K562 (cell line): ENCODE measurements around the gene LCE3A. TPM values are rescaled to one million over a fixed set of nuclear protein-coding genes. Genes with fewer than 3 reads are reported as not detected.
"Not testable (repeated sequence)": the region's sequence is repeated elsewhere in the genome, so short reads cannot be mapped to it uniquely, and the experiment has no call there.

ENCODE experiments used
- ATAC-seq: fragments of 200-7000 bp; cut with Tn5 transposase; 3 replicates; pipeline ENCODE4 v1.9.1; 2020; ENCODE audit warnings: moderate library complexity
- BruUV-seq: library from RNA; stranded (reverse); fragments of 400-500 nt; replicated peaks from 2 replicates; lab custom pipeline; 2021; lab: Mats Ljungman, UMichigan
- CTCF ChIA-PET: fragments of 300-600 bp; formaldehyde crosslinking; extraction: SDS; loops from one replicate; lab custom pipeline; 2021; ENCODE audit warnings: low intra/inter-chr PET ratio; lab: Yijun Ruan, JAX
- POLR2A ChIA-PET: fragments of 300-600, 350-650 bp; sonication (Branson Sonifier 250); formaldehyde crosslinking; extraction: SDS; loops from one replicate; lab custom pipeline; 2021; ENCODE audit warnings: antibody characterized with exemption, inconsistent platforms; lab: Yijun Ruan, JAX
- DNase-seq, 4 experiments: peaks; one replicate each; pipeline versions ENCODE4 v3.0.0 to v3.0.0-alpha.2; 2011 to 2018; ENCODE audit warnings: low spot score in 3 of 4, mixed read lengths in 3 of 4; ENCODE audit errors: extremely low read depth in 1 of 4
- FAIRE-seq: peaks from 2 replicates; lab custom pipeline; 2011; peaks lifted over from hg19 to GRCh38; lab: Jason Lieb, UNC
- H2AFZ ChIP-seq: 2 replicates; pipeline ENCODE4 v1.6.0; 2011; ENCODE audit warnings: low read depth, low read length, control low read depth, inconsistent platforms
- H3K27ac ChIP-seq: fragments of 200-600 bp; 3 replicates; pipeline ENCODE4 v1.8.0; 2011; ENCODE audit warnings: low read depth, mild to moderate bottlenecking, control low read depth, inconsistent platforms, low read length, moderate library complexity, mixed read lengths; ENCODE audit errors: extremely low read depth
- H3K27me3 ChIP-seq, 2 experiments: fragments of 300-600 bp in 1 of 2; 2 replicates in 1 of 2; 3 replicates in 1 of 2; pipeline versions ENCODE4 v1.6.0 to v1.8.0; 2011; ENCODE audit warnings: inconsistent platforms in 2 of 2, low read length in 2 of 2, mild to moderate bottlenecking in 1 of 2, mixed read lengths in 1 of 2, moderate library complexity in 1 of 2; ENCODE audit not compliant: control insufficient read depth in 2 of 2, insufficient read depth in 2 of 2
- H3K36me3 ChIP-seq: fragments of 300-600 bp; 3 replicates; pipeline ENCODE4 v1.8.0; 2011; ENCODE audit warnings: mild to moderate bottlenecking, low read length, inconsistent platforms; ENCODE audit not compliant: control insufficient read depth, insufficient read depth
- H3K4me1 ChIP-seq, 2 experiments: fragments of 200-600 bp in 1 of 2; replicated peaks in 1 of 2; 2 replicates in 1 of 2; 3 replicates in 1 of 2; pipeline versions ENCODE4 v1.5.1 to v1.8.0; 2011; ENCODE audit warnings: inconsistent platforms in 2 of 2, low read length in 2 of 2, mild to moderate bottlenecking in 1 of 2, mixed read lengths in 1 of 2, moderate library complexity in 1 of 2; ENCODE audit not compliant: control insufficient read depth in 2 of 2, insufficient read depth in 2 of 2
- H3K4me2 ChIP-seq: 2 replicates; pipeline ENCODE4 v1.6.1; 2011; ENCODE audit warnings: low read length, control low read depth, inconsistent platforms, mixed read lengths; ENCODE audit not compliant: insufficient read depth
- H3K4me3 ChIP-seq: fragments of 200-600 bp; sonication (generic), shearing (Covaris generic); 2 replicates; pipeline ENCODE4 v1.5.1; 2016; ENCODE audit warnings: control low read depth, inconsistent platforms
- H3K79me2 ChIP-seq: fragments of 200-600 bp; 3 replicates; pipeline ENCODE4 v1.8.0; 2011; ENCODE audit warnings: low read length, inconsistent platforms; ENCODE audit not compliant: control insufficient read depth, insufficient read depth
- H3K9ac ChIP-seq, 2 experiments: 2 replicates each; pipeline versions ENCODE4 v1.6.0 to v1.6.1; 2011; ENCODE audit warnings: low read depth in 2 of 2, low read length in 2 of 2, control low read depth in 1 of 2, inconsistent platforms in 1 of 2, mild to moderate bottlenecking in 1 of 2, mixed read lengths in 1 of 2; ENCODE audit not compliant: insufficient read depth in 1 of 2
- H3K9me1 ChIP-seq: one replicate; pipeline ENCODE4 v1.6.0; 2011; ENCODE audit warnings: inconsistent platforms, mild to moderate bottlenecking, low read length, moderate library complexity; ENCODE audit not compliant: control insufficient read depth, insufficient read depth
- H3K9me3 ChIP-seq: replicated peaks from 2 replicates; pipeline ENCODE4 v1.5.1; 2011; ENCODE audit warnings: low read depth, low read length, inconsistent platforms; ENCODE audit not compliant: control insufficient read depth, insufficient read depth
- H4K20me1 ChIP-seq: replicated peaks from 2 replicates; pipeline ENCODE4 v1.6.1; 2011; ENCODE audit warnings: low read length, inconsistent platforms, mixed read lengths; ENCODE audit not compliant: control insufficient read depth, insufficient read depth
- CREB1 ChIP-seq, 2 experiments: sonication (generic) in 1 of 2; formaldehyde crosslinking in 1 of 2; IDR thresholded peaks; 2 replicates each; pipeline versions ENCODE4 v1.6.1 to v1.8.0; 2012 to 2022; ENCODE audit warnings: inconsistent platforms in 1 of 2, mild to moderate bottlenecking in 1 of 2, missing genetic modification reagents in 1 of 2, moderate library complexity in 1 of 2
- FOS ChIP-seq: IDR thresholded peaks from 3 replicates; pipeline ENCODE4 v1.6.1; 2011; ENCODE audit not compliant: insufficient read length; ENCODE audit errors: extremely low read depth
- HLTF ChIP-seq: fragments of 450-650 bp; IDR thresholded peaks from 2 replicates; pipeline ENCODE4 v1.6.1; 2016
- PTTG1 ChIP-seq: fragments of 450-650 bp; IDR thresholded peaks from 2 replicates; pipeline ENCODE4 v1.6.1; 2016; ENCODE audit warnings: low read depth, mild to moderate bottlenecking, missing genetic modification characterization, missing compliant biosample characterization
- TARDBP ChIP-seq: fragments of 450-650 bp; IDR thresholded peaks from 2 replicates; pipeline ENCODE4 v1.6.1; 2016
- TRIM28 ChIP-seq: fragments of 450-650 bp; IDR thresholded peaks from 2 replicates; pipeline ENCODE4 v1.6.1; 2017
- ZNF121 ChIP-seq: sonication (generic); formaldehyde crosslinking; conservative IDR thresholded peaks from 2 replicates; pipeline ENCODE4 v1.8.0; 2022; ENCODE audit warnings: missing genetic modification reagents
- ZZZ3 ChIP-seq: fragments of 450-650 bp; IDR thresholded peaks from 2 replicates; pipeline ENCODE4 v1.6.1; 2016; ENCODE audit warnings: antibody characterized with exemption, mild to moderate bottlenecking, moderate library complexity
- WGBS: fragments of 100-300 bp; shearing (Covaris generic); methylation state at CpG from one replicate; pipeline ENCODE4 v1.1.6; 2016; ENCODE audit warnings: low coverage, mixed read lengths; ENCODE audit not compliant: insufficient coverage; ENCODE audit errors: missing lambda C conversion rate; 5-methylcytosine and 5-hydroxymethylcytosine counted together
- in situ Hi-C: fragments of 300-500 bp; cut with MboI; formaldehyde crosslinking; loops from 4 replicates; pipeline ENCODE4 v1.15.0; 2018; ENCODE audit warnings: inconsistent platforms, mixed read lengths
- intact Hi-C: fragments of 100-400 bp; cut with micrococcal nuclease; formaldehyde crosslinking; loops from 2 replicates; pipeline ENCODE4 v1.14.2; 2022
- polyA plus RNA-seq, 8 experiments: library from polyadenylated mRNA; depleted of rRNA in 4 of 8; stranded (reverse) in 5 of 8; unstranded in 3 of 8; fragments of >200 nt; fragmentation: Nextera tagmentation in 2 of 8; fragmentation: Illumina TruSeq in 1 of 8; extraction: Ambion mirVana in 2 of 8; extraction: Trizol in 1 of 8; gene quantifications; 2 replicates each; pipeline versions ENCODE4 v1.2.1 to v1.2.3, GENCODE V29; 2011 to 2014; ENCODE audit warnings: inconsistent platforms in 1 of 8, missing spikeins in 1 of 8
- total RNA-seq, 7 experiments: library from RNA; depleted of rRNA in 6 of 7; stranded (reverse); fragments of >200 nt in 6 of 7; fragmentation: Illumina TruSeq in 2 of 7; extraction: Trizol in 2 of 7; gene quantifications; 2 replicates each; pipeline versions ENCODE4 v1.2.1 to v1.2.3, GENCODE V29; 2011 to 2021; ENCODE audit warnings: low replicate concordance in 1 of 7
- TF ChIP-seq, protein P1 (sequence below): fragments of 250-450 bp; sonication (Bioruptor Pico); IDR thresholded peaks from 2 replicates; pipeline ENCODE4 v1.5.0; 2022; ENCODE audit warnings: mild to moderate bottlenecking
- TF ChIP-seq, protein P2 (sequence below): sonication (generic); formaldehyde crosslinking; IDR thresholded peaks from 2 replicates; pipeline ENCODE4 v1.8.0; 2022; ENCODE audit warnings: mild to moderate bottlenecking, missing genetic modification reagents

Gene LCE3A
- total and polyA plus RNA-seq, 9 of the 15 experiments (the other 6 are each of a cell fraction or from before 2014, with no cell fraction given): not detected

GRCh38 chr1:152579526-152579925 lies 43.4 kb downstream of the LCE3A start:
- in situ Hi-C loops, POLR2A ChIA-PET, H3K36me3 ChIP-seq, H3K9me1 ChIP-seq, H4K20me1 ChIP-seq, BruUV-seq, CTCF ChIA-PET, H3K27me3 ChIP-seq, H3K9me3 ChIP-seq, H3K4me2 ChIP-seq, intact Hi-C loops, H3K79me2 ChIP-seq, H3K4me3 ChIP-seq, H3K9ac ChIP-seq, DNase-seq, H3K27ac ChIP-seq, H3K4me1 ChIP-seq, H2AFZ ChIP-seq, ATAC-seq, FAIRE-seq: not testable (repeated sequence)
- WGBS: 0% methylated on average over 8 of the region's 9 CpGs

GRCh38 chr1:152577168-152577567 lies 45.7 kb downstream of the LCE3A start:
- no peak for FAIRE-seq
- no TSS peak for BruUV-seq
- DNase-seq: no peak
- Histone ChIP-seq H3K4me1 (no peaks in the 10 kb centered on the region), H3K4me2 (no peak overlapping the region), H3K79me2 (no peaks in the 10 kb centered on the region), H4K20me1 (no peaks in the 10 kb centered on the region), H3K27ac (no peak overlapping the region), H3K36me3 (no peaks in the 10 kb centered on the region), H2AFZ (no peak overlapping the region), H3K4me3 (no peak overlapping the region), H3K9me3 (no peaks in the 10 kb centered on the region), H3K9ac (no peak overlapping the region), H3K27me3 (no peaks in the 10 kb centered on the region), H3K9me1 (no peaks in the 10 kb centered on the region)
- in situ Hi-C loops: no loop called here
- ChIA-PET POLR2A (interaction anchor here (0.7 kb wide), 1 partner anchor 443 kb away, joined by 3 read pairs; no protein-coding TSS in a partner anchor), CTCF (no interaction called here)
- WGBS: 0% methylated on average over 2 of the region's 2 CpGs
- intact Hi-C loops: no loop called here
- no peak for ATAC-seq
- TF ChIP-seq, protein P1, sequence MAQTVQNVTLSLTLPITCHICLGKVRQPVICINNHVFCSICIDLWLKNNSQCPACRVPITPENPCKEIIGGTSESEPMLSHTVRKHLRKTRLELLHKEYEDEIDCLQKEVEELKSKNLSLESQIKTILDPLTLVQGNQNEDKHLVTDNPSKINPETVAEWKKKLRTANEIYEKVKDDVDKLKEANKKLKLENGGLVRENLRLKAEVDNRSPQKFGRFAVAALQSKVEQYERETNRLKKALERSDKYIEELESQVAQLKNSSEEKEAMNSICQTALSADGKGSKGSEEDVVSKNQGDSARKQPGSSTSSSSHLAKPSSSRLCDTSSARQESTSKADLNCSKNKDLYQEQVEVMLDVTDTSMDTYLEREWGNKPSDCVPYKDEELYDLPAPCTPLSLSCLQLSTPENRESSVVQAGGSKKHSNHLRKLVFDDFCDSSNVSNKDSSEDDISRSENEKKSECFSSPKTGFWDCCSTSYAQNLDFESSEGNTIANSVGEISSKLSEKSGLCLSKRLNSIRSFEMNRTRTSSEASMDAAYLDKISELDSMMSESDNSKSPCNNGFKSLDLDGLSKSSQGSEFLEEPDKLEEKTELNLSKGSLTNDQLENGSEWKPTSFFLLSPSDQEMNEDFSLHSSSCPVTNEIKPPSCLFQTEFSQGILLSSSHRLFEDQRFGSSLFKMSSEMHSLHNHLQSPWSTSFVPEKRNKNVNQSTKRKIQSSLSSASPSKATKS (CRISPR knock-in tag): no peak
- TF ChIP-seq PTTG1: no peak
- no peak for TF ChIP-seq CREB1 (IDR thresholded peaks at IDR 0.05)
- no peak for TF ChIP-seq CREB1 (CRISPR knock-in tag; IDR thresholded peaks at IDR 0.05)
- no peak for TF ChIP-seq TRIM28
- TF ChIP-seq FOS: no peak
- no peak for TF ChIP-seq TARDBP
- no peak for TF ChIP-seq HLTF
- no peak for TF ChIP-seq ZNF121 (CRISPR knock-in tag)
- TF ChIP-seq, protein P2, sequence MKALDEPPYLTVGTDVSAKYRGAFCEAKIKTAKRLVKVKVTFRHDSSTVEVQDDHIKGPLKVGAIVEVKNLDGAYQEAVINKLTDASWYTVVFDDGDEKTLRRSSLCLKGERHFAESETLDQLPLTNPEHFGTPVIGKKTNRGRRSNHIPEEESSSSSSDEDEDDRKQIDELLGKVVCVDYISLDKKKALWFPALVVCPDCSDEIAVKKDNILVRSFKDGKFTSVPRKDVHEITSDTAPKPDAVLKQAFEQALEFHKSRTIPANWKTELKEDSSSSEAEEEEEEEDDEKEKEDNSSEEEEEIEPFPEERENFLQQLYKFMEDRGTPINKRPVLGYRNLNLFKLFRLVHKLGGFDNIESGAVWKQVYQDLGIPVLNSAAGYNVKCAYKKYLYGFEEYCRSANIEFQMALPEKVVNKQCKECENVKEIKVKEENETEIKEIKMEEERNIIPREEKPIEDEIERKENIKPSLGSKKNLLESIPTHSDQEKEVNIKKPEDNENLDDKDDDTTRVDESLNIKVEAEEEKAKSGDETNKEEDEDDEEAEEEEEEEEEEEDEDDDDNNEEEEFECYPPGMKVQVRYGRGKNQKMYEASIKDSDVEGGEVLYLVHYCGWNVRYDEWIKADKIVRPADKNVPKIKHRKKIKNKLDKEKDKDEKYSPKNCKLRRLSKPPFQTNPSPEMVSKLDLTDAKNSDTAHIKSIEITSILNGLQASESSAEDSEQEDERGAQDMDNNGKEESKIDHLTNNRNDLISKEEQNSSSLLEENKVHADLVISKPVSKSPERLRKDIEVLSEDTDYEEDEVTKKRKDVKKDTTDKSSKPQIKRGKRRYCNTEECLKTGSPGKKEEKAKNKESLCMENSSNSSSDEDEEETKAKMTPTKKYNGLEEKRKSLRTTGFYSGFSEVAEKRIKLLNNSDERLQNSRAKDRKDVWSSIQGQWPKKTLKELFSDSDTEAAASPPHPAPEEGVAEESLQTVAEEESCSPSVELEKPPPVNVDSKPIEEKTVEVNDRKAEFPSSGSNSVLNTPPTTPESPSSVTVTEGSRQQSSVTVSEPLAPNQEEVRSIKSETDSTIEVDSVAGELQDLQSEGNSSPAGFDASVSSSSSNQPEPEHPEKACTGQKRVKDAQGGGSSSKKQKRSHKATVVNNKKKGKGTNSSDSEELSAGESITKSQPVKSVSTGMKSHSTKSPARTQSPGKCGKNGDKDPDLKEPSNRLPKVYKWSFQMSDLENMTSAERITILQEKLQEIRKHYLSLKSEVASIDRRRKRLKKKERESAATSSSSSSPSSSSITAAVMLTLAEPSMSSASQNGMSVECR (CRISPR knock-in tag): no peak
- no peak for TF ChIP-seq ZZZ3
